GM19043 (cell line): ENCODE results near the gene IPO4.

Experiments used
- ATAC-seq: cut with Tn5 transposase; IDR thresholded peaks from one replicate; pipeline ENCODE4 v1.9.1; 2021; ENCODE audit warnings: low read depth; ENCODE audit not compliant: unreplicated experiment

The IPO4 gene

GRCh38 chr14:24178399-24179178, 10.0 kb downstream of the IPO4 start:
- no peak for ATAC-seq

GRCh38 chr14:24177891-24178290, 10.7 kb downstream of the IPO4 start:
- ATAC-seq = no peak

- no peak for ATAC-seq
Observed at GRCh38 chr14:24177041-24177825, 11.4 kb downstream of the IPO4 start.

- no peak for ATAC-seq
Observed at GRCh38 chr14:24176599-24176998, 12.0 kb downstream of the IPO4 start.

- ATAC-seq = no peak
Observed at GRCh38 chr14:24172871-24173281, 15.7 kb downstream of the IPO4 start.

GRCh38 chr14:24172261-24172860, 16.3 kb downstream of the IPO4 start:
- ATAC-seq = no peak

- peak; percentile 83 for ATAC-seq
Observed at GRCh38 chr14:24171422-24172260, 17.0 kb downstream of the IPO4 start, which contains the start of gene REC8. TSS of gene REC8 (plus strand) at chr14:24172080. CDS start at chr14:24172553, 473 bp downstream.

GRCh38 chr14:24167469-24168114, 21.0 kb downstream of the IPO4 start:
- ATAC-seq = no peak

GRCh38 chr14:24165785-24166184, 22.8 kb downstream of the IPO4 start:
- no peak for ATAC-seq

- ATAC-seq = no peak
Observed at GRCh38 chr14:24164518-24164991, 24.1 kb downstream of the IPO4 start.

- ATAC-seq = no peak
Observed at GRCh38 chr14:24162093-24162492, 26.5 kb downstream of the IPO4 start.

GRCh38 chr14:24160850-24161804, 27.5 kb downstream of the IPO4 start, which contains the start of gene IRF9:
TSS of gene IRF9 (plus strand) at chr14:24161265. CDS start at chr14:24162145, 880 bp downstream.
- ATAC-seq = peak; percentile 80

GRCh38 chr14:24160499-24160849, 28.1 kb downstream of the IPO4 start:
- no peak for ATAC-seq

GRCh38 chr14:24159777-24160498, 28.7 kb downstream of the IPO4 start:
- no peak for ATAC-seq

GRCh38 chr14:24157331-24157730, 31.3 kb downstream of the IPO4 start:
- no peak for ATAC-seq

GRCh38 chr14:24156840-24157239, 31.8 kb downstream of the IPO4 start:
- ATAC-seq = no peak

- no peak for ATAC-seq
Observed at GRCh38 chr14:24155100-24155499, 33.5 kb downstream of the IPO4 start.
